ENCODE results near the gene OR13C2.

GRCh38 chr9:104564358-104564757 lies 41.1 kb downstream of the OR13C2 start:
- no peak for TF ChIP-seq CTCF (conservative IDR thresholded peaks at IDR 0.05 in 1 of 2, IDR thresholded peaks at IDR 0.05 in 1 of 2; ENCODE audit: extremely low read depth in 1 of 2, insufficient read depth in 1 of 2, low read depth in 1 of 2, low read length in 2 of 2)
- TF ChIP-seq EZH2 (IDR thresholded peaks at IDR 0.05; ENCODE audit: borderline replicate concordance, low read length) = no peak

Data from mammary epithelial cell (primary cell).